UCSD-AML1 (cell line): ENCODE measurements around the gene MEF2D.
A peak's percentile ranks its signal among the peaks of the same experiment; 100 is the strongest.

Experiments used
- DNase-seq: peaks from one replicate; lab custom pipeline; 2025; ENCODE audit not compliant: unreplicated experiment; lab: John Stamatoyannopoulos, UW

MEF2D gene

DNA sequence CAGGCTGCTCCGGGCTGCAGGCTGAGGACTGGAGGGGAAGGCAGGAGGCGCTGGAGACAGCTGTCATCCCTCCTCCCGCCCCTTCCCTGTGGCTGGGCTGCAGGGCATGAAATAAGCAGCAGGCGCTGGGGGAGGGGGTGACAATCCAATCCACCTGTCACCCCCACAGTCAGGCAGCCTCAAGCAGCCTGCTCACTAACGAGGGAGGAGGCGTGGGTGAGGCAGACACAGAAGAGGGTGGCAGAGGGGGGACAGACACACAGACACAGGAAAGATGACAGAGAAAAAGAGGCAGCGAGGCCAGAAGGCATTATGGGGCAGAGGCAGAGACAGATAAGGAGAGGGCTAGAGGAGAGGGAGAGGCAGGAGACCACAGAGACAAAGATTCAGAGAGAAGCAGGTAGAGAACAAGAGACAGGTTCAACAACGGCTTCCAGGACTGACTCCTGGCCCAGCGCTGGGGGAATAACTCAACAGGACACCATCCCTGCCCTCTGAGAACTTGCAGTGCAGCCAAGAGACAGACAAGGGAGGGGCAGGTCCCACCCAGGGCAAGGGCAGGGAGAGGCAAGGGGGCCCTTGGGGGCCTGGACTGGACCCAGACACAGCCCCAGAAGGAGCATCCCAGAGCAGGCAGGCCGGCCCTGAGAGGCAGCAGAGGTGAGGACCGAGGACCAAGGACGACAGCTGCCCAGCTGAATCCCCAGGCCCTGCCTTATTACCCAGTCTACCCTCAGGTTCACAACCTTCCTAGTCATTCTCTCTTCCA, 11.2 kb downstream of the MEF2D start:
- peak; percentile 31 for DNase-seq

DNA sequence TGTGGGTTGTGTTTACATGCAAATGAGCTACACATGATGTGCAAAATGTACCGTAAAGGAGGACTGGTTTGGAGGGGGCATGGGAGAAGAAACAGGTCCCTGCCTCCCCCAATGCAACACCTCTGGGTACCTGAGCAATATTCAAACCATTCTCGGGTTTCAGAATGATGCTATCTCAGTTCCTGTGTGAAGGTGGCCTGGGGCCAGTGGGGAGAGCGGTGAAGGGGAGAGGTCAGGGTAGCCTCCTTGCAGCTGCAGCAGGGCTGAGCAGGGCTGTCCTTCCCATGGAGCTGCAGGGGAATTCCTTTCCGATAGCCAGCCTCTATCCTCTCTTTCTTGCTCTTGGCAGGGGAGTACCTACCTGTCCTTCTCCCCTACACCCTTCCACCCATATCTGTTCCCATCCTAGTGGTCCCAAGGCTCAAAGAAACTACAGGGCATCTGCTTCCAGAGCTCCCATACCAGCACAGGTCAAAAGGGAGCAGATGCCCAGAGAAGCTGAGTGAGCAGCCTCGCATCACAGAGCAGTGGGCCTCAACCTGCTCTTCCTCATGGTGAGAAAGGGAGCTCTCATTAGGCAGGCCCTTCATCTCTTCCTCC, 11.9 kb downstream of the MEF2D start:
- DNase-seq: no peak

DNA sequence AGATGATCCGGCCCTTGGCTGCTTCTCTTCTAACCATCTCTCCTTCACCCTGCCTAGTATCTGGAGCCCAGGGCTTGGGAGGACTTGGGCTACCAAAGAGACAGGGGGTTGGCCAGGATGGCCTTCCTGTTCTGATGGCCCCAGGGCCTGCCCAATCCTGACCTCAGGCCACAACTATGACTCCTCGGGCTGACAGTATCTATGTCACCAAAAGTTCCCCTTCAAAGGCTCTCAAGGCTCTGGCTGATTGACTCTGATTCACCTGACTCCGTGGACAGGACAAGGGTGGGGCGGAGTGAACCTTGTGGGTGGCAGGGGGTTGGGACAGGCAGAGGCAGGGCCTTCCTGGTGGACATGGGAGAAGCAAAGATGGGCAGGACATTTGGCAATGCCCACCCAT, 12.7 kb downstream of the MEF2D start:
- DNase-seq: no peak

DNA sequence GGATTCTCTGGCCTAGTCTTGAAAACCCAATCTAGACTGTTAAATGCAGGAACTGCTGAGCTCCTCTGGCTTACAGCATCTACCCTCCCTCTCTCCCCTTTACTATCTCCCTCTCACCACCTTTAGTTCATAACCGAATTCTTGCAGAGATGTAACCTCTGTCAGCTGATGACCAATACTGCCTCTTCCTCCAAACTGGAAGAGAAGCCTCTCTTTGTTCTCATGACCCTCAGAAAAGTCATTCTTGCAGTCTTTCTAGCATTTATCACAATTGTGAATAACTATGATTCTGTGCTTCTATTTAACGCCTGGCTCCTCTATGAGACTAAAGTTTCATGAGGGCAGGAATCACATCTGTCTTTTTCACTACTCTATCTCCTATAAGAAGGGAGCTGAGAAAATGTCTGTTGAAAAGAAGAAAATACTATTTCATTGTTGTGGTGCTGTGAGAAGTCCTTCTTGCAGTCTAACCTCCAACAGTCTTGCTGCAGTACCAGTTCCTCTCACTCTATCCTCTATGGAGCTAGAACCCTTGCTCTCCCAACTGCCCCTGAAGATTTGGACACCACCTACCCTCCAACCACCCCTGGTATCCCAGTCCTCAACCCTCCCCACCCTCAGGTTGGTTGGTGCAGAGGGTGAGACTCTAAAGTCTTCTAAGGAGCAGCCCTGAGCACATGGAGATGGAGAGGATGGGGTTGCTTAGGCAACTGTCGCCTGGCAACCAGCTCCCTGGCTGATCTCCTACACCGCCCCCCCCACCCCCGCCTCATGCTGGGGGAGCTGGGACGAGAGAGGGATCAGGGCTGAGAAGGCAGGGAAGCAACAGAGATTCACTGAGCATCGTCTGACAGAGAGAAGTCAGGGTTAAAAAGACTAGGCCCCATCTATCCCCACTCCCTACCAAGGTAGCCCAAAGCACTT, 13.9 kb downstream of the MEF2D start:
- DNase-seq: no peak

DNA sequence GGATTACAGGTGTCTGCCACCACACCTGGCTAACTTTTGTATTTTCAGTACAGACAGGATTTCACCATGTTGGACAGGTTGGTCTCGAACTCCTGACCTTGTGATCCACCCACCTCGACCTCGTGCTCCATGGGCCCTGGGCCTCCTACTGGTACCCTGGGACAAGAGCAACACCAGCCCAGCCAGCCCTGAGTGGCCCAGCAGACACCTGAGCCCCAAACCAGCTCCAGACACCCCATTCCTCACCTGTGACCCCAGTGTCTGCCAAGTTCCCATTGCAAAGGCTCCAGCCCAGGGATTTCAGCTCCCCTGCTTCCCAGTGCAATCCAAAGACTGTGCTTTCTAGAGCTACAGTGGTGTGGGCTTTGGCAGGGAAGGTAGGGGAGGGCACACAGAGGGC, 14.6 kb downstream of the MEF2D start:
- DNase-seq: no peak

DNA sequence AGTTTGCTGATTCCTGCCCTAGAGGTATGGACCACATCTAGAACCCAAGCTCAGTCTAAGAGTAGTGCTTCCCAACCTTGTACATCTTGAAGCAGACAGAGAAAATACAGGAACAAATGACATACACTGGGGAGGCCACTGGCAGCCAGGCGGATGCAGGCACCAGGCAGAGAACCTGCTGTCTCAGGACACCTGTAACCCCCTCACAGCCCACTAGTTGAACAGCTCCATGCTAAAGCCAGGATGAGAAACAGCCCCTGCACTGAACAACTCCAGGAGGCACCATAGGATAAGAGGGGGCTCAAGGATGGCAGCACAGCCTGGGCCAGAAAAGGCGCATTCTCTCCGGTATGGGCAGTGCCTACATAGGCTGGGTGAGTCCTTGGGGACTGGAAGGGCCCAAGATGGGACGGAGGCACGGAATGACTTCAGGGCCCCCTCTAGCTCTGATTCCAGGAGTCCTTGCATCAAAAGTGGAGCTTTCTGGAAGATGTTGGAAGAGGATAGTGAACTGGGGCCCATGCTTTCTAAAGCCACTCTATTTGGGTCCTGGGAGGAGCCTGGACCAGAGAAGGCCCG, 16.0 kb downstream of the MEF2D start:
- DNase-seq: no peak

DNA sequence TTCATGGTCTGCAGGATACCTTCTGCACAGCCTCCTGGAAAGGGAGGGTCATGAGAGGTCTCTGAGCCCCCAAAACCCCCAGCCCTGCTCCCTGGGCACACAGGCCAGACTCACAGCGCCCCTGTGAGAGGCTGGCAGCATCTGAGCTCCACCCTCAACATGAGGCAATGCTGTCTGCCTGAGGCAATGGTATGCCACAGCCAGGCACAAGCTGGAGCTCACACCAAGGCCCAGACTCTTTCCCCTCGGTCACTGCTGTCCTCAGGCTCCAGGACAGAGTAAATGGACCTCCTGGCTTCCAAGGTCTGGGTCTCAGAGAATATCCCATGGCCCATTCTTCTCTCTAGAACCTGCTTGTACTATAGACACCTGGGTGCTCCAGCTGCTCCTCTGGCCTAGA, 17.2 kb downstream of the MEF2D start:
- no peak for DNase-seq

DNA sequence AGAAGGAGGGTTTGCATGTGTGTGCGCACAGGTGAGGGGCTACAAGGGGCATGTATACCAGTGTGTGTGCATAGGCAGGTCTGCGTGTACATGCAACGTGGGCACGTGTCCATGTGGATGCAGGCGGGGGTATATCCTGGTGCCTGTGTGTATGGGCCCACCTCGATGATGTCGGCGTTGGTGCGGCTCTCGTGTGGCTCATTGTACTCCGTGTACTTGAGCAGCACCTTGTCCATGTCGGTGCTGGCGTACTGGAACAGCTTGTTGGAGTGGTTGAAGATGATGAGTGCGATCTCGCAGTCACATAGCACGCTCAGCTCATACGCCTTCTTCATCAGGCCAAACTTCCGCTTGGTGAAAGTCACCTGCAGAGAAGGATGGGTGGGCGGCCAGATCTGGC, 18.3 kb downstream of the MEF2D start:
- DNase-seq: no peak

DNA sequence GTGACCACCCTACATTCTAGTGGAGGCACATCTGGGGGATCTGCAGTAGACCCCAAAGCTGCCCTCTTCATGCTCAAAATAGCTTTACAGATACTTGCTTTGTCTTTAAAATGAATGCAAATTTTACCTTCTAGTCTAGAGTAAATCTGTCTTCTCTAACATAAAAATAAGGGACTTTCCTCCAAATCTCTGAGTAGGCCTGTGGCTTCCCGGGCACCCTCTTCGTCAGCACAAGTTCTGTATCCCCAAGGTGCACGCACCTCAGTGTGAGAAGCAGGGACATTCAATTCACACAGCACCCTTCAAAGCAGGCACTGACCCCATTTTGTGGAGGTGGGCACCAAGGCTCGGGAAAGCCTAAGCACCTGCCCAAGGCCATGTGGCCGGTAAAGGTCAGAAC, 19.0 kb downstream of the MEF2D start:
- DNase-seq: no peak

DNA sequence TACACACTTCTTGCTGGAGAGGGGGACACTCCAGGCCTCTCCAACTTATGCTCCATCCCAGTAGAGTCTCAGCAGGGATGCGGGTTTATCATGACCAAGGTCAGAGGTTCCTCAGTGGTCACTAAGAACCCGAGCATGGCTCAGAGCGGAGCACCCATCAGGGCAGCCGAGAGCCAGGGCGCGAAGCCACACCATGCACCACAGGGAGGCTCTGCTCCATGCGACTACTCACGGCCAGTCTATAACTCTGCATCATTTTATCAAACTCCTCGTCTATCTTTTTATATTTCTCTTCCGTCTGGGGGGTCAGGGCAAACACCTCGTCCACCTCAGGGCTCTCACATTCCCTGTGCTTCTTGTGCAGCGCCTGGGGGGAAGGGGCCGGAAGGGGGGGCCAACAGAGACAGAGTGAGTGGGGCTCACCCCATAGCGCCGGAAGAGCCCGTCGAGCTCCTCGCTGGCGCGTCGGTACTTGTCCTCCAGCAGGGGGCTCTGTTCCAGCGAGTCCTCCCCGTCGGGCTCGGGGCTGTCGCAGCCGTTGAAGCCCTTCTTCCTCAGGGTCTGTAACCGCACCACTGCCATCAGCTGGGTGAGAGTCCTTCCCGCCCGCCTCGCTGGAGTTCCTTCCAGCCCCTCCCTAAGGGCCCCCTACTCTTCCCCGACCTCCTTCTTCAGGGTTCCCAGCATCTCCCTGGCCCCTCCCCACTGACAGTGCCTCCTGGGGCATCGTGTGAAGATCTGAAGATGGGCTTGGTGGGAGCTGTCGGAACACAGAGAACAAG, 20.0 kb downstream of the MEF2D start:
- peak; percentile 34 for DNase-seq

DNA sequence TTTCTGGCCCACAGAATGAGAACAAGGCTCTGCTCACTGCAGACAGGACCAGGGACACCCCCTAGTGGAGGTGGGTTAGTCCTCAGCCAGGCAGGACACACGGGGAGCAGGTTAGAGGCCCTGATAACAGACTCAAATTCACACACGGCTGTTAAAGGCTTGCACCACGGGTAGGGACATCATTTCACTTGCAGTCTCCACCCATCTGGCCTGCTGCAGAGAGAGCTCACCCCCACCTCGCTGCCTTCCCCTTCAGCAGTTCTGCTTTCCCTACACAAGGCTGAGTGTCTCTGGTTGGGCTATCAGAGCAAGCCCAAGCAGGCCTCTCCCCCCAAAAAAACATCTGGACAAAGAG, 20.6 kb downstream of the MEF2D start:
- no peak for DNase-seq

DNA sequence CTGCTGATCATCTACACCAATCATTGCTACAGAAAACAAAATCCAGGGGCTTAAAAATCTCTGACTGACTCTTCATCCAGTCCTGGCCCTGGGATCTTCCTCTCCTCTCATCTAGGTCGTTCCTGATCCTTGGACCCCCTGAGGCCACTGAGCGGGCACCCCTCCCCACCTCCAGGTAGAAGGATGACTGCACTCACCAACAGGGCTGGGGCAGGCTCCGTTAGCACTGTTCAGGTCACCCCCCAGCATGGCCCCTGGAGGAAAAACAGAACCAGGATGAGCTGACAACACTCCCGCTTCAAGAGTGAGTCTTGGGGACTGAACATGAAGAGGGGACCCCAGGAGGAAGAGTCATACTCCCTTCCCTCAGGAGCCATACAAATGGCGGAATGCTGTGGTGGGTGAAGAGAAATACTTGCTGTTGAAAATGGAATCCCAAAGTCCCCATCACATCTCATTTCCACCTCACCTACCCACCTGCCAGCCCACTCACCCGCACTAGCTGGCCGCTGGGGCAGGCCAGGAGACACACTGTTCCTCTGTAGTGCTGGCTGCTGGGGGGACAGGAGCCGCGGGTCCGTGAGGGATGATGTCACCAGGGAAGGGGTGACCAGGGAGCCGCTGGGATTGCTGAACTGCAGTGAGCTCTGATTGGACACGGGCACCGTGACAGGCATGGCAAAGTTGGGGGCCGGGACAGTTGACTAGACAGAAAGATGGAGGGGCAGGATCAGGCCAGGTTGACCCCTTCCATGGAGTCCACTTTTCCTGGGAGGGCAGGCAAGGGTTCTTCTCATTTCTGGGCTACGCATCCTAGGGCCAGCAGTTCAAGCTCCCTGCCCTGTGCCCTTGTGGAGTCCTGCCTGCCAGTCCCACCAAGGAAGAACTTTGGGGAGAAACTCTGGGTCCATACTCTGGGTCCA, 21.2 kb downstream of the MEF2D start:
- no peak for DNase-seq

DNA sequence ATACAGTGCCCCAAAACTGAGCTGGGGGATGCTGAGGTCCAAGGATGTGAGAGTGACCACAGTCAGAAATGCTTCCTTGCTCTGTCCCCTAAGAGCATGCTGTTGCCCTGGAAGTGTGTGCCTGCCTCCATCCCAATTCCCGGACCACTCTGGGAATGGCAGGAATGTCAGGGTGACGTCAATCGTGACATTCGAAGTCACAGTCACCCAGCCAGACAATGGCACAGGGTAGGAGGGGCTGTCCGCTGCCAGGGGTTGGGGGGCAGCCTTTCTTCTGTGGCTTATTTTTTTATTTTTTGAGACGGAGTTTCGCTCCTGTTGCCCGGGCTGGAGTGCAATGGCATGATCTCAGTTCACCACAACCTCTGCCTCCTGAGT, 22.3 kb downstream of the MEF2D start:
- no peak for DNase-seq

DNA sequence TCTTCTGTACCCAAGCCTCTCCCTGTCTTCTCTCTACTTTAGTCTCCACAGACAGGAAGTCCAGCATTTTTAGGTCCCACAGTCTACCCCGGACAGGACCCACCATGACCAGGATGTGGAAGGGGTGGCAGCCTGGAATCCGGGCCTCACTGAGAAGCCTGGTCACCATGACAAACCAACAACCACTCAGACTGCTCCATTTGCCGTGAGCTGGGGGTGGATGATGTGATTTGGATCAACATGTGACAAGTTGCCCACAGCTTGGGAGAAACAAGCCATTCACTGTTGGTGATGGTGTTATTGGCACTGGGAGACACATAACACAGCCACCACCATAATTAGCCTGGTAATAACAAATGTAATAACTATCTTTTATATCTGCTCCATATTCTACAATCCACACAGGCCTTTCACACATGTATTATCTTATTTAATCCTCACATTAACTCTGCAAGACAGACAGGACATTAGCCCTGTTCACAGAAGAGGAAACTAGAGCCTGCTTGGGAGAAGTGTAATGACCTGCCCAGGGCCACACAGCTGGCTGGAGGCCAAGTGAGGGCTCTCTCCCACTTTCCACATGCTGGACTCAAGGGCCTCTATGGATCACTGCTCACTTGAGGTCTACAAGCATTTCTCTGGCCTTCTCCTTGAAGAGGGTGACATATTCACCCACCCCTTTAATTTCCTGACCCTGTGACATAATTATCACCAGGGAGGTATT, 22.9 kb downstream of the MEF2D start:
- no peak for DNase-seq

DNA sequence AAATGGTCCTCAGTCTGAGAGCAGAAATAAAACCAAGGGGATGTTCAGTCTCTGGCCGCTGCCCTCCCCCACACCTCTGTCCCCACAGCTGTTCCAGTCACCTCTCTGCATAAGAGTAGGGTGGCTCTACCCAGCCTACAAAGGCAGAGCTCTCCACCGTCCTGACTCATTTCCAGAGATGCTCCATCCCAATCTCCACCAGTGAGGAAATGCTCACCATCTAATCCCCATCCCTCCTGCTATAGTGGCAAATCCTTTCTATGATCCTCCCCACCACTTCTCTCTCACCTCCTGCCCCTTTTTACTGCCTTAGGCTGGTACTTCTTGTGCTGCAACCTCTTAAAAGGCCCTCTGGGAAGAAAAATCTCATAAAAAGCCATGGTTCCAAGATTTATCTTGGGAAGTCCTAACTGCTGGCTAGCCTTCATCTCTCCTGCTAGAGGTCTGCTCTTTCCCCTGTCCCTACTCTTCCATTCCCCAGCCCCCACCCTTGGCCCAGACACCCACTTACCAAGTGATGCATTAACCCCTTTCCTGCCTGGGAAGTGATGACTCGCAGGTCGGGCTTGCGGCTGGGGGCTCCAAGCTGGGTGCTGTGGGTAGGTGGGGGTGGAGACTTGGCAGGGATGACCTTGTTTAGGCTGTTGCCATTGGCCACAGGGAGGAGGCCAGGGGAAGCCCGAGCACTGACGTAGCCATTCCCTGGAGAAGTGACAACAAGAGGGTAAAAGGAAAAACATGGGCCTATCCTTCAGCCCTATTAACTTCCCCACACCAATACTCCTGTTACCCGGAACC, 23.9 kb downstream of the MEF2D start:
- no peak for DNase-seq

DNA sequence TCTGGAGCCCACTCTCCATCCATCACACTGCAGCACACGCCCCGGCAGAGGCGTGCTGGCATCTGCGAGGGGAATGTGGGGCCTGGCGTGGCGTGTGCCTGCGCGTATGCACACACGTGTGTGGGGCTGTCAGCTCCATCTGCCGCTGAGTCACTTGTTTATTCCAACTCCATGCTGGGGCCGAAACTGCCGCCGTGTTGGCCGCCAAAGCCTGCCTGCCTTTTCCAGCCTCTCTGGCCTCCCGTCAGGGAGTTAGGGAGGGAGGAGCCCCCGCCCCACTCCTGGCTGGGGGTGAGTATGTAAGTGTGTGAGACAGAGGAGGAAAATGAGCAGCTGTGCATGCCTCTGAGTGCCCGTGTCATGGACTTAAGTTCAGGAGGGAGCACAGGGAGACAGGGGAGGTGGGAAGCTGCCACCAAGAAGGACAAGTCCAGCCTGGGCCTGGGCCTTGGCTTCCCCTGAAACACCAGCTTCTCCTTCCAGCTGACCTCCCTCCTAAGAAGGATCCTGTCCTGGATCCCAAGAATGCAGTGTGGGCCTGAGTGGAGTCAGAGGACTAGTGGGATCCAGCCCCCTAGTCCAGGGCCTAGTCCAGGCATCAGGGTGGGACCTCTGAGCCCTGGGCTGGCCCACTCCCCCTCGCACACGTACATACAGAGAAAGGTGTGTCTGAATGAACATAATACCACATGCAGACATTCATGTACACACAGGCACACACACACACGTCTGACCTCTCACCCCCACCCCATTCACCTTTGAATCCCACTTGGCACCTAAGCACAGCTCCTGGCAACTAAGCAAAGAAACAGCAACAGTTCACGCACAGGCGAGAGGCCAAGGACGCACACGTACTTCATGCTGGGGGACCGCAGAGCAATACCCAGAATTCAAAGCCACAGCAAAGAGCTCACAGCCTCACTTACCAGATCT, 24.7 kb downstream of the MEF2D start:
- no peak for DNase-seq

DNA sequence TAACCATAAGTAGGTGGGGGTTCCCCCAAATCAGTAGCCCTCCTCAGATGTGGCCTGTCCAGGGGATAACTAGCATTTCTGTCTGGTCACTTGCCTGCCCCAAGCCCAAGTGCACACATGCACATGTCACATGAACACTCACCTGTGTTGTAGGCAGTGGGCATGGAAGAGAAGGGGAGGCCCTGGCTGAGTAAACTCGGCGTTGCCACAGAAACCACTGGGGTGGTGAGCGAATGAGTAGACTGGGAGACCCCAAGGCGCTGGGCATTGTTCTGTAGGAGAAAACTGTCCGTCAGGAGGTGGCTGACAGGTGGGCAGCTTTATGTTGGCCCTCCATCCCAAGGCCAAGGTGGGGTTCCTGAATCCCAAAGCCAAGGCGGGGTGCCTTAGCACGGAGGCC, 25.6 kb downstream of the MEF2D start:
- no peak for DNase-seq
